Measurements from ENCODE around the gene CCDC85A.

The CCDC85A gene

GRCh38 chr2:56224316-56224715 is 40.5 kb downstream of the CCDC85A start:
- WGBS, 2 donors (ENCODE audit: extremely low coverage in 2 of 2, insufficient read length in 2 of 2, insufficient replicate concordance in 1 of 2): no CpG with 5 or more reads among the region's 1 CpG
- no peak for DNase-seq (ENCODE audit: low spot score)
- H2AK5ac ChIP-seq (ENCODE audit: low read depth, low read length): no peak overlapping the region

DNA sequence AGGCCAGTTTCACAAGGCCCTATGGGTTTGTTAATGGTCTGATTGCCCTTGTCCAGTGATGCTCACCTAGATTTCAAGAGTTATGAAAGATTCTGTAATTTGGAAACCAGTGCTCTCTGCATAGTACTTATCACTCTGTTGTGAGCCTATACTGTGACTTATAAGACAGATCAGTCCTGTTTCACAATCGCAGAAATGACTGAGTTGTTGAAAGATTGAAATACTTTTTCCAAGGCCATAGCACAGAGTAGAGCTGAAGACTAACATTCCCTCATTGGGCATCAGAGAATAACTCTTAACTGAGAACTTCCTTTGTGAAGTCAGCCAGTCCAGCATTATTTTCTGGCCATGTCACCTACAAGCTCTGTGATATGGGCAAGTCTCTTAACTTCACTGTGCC is 44.0 kb downstream of the CCDC85A start:
- H4K8ac ChIP-seq (ENCODE audit: low read depth, low read length): no peak overlapping the region

More at GRCh38 chr2:56224316-56224715, 40.5 kb downstream of the CCDC85A start:
- Histone ChIP-seq H3K14ac (ENCODE audit: low read length) (no peak overlapping the region), H3K36me3 (replicated peaks in 1 of 2; ENCODE audit: control insufficient read depth in 2 of 2, insufficient read depth in 2 of 2, low read length in 2 of 2) (no peaks in the 10 kb centered on the region), H3K79me1 (ENCODE audit: low read depth, low read length) (no peaks in the 10 kb centered on the region), H3K27me3 (ENCODE audit: control insufficient read depth in 3 of 3, insufficient read depth in 3 of 3, low read depth in 1 of 3, low read length in 3 of 3) (peaks cover 0 to 2% (median 0%) of the 10 kb centered on the region in 3 experiments), H3K4me2 (ENCODE audit: insufficient read depth, low read length, poor library complexity, severe bottlenecking) (no peak overlapping the region), H3K27ac (replicated peaks; ENCODE audit: low read length) (no peak overlapping the region), H2BK120ac (ENCODE audit: low read depth, low read length) (no peak overlapping the region), H3K9me3 (replicated peaks in 1 of 2; ENCODE audit: control insufficient read depth in 2 of 2, insufficient read depth in 1 of 2, low read depth in 1 of 2, low read length in 2 of 2) (no peaks in the 10 kb centered on the region), H3K4me3 (ENCODE audit: low read length in 2 of 2) (no peak overlapping the region), H4K8ac (ENCODE audit: low read depth, low read length) (no peak overlapping the region), H3K18ac (ENCODE audit: low read length) (no peak overlapping the region), H3K9ac (ENCODE audit: low read depth, low read length, poor library complexity) (no peak overlapping the region), H2AFZ (ENCODE audit: low read length) (no peak overlapping the region), H3K4ac (ENCODE audit: low read length) (no peak overlapping the region), H3K4me1 (ENCODE audit: control insufficient read depth in 2 of 2, insufficient read depth in 1 of 2, low read depth in 1 of 2, low read length in 2 of 2) (no peaks in the 10 kb centered on the region), H2BK12ac (ENCODE audit: low read length) (no peak overlapping the region), H2BK5ac (ENCODE audit: low read length) (no peak overlapping the region), H3K23ac (ENCODE audit: low read depth, low read length, poor library complexity) (no peak overlapping the region), H2BK15ac (ENCODE audit: low read length) (no peak overlapping the region), H4K91ac (ENCODE audit: low read depth, low read length, poor library complexity) (no peak overlapping the region)

DNA sequence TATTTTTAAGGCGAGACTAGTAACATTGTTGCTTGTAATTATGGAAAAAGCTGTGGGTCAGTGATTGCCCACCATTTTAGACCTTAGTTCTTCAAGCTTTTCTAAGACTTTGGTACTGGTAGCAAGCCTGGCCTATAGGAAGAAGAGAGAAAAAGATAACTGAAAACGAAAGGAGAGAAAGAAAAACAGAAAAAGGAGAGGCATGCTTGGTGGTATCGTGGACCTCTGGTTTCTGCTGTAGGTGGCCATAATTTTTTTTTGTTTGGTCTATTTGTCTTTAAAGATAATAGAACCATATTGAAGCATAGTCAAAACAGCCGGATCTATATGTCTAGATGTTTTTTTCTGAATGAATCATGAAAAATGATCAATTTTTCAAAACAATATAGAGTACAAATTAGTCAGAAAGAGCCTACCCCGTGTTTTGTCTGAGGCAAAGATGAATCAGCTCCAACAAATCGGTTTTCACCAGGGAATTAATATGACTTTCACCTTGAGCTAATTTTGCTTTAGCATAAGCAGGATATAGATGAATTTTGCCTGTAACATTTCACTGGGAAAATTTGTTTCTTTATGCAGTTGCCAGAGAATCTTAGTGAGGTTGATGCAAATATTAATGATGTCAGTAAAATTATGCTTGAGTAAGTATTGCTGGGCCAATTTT is 45.7 kb downstream of the CCDC85A start:
- Histone ChIP-seq H3K9ac (ENCODE audit: low read depth, low read length, poor library complexity) (no peak overlapping the region), H3K14ac (ENCODE audit: low read length) (no peak overlapping the region), H3K23ac (ENCODE audit: low read depth, low read length, poor library complexity) (no peak overlapping the region), H2BK15ac (ENCODE audit: low read length) (no peak overlapping the region), H2BK120ac (ENCODE audit: low read depth, low read length) (no peak overlapping the region), H3K4me1 (ENCODE audit: control insufficient read depth in 2 of 2, insufficient read depth in 1 of 2, low read depth in 1 of 2, low read length in 2 of 2) (no peaks in the 10 kb centered on the region), H3K4me3 (ENCODE audit: low read length in 2 of 2) (no peak overlapping the region), H3K4me2 (ENCODE audit: insufficient read depth, low read length, poor library complexity, severe bottlenecking) (no peak overlapping the region), H3K9me3 (replicated peaks in 1 of 2; ENCODE audit: control insufficient read depth in 2 of 2, insufficient read depth in 1 of 2, low read depth in 1 of 2, low read length in 2 of 2) (no peaks in the 10 kb centered on the region), H2BK5ac (ENCODE audit: low read length) (no peak overlapping the region), H3K27ac (replicated peaks; ENCODE audit: low read length) (no peak overlapping the region), H3K18ac (ENCODE audit: low read length) (no peak overlapping the region), H4K8ac (ENCODE audit: low read depth, low read length) (no peak overlapping the region), H2AFZ (ENCODE audit: low read length) (no peak overlapping the region), H2BK12ac (ENCODE audit: low read length) (no peak overlapping the region), H3K79me1 (ENCODE audit: low read depth, low read length) (no peaks in the 10 kb centered on the region), H3K4ac (ENCODE audit: low read length) (no peak overlapping the region), H3K36me3 (replicated peaks in 1 of 2; ENCODE audit: control insufficient read depth in 2 of 2, insufficient read depth in 2 of 2, low read length in 2 of 2) (no peaks in the 10 kb centered on the region), H2AK5ac (ENCODE audit: low read depth, low read length) (no peak overlapping the region), H3K27me3 (ENCODE audit: control insufficient read depth in 3 of 3, insufficient read depth in 3 of 3, low read depth in 1 of 3, low read length in 3 of 3) (no peaks in the 10 kb centered on the region), H4K91ac (ENCODE audit: low read depth, low read length, poor library complexity) (no peak overlapping the region)
- no peak for DNase-seq (ENCODE audit: low spot score)
- no CpG with 5 or more reads among the region's 6 CpGs for WGBS, 2 donors (ENCODE audit: extremely low coverage in 2 of 2, insufficient read length in 2 of 2, insufficient replicate concordance in 1 of 2)

More for the DNA sequence above, 44.0 kb downstream of the CCDC85A start:
- Histone ChIP-seq H3K4ac (ENCODE audit: low read length) (no peak overlapping the region), H2BK5ac (ENCODE audit: low read length) (no peak overlapping the region), H3K23ac (ENCODE audit: low read depth, low read length, poor library complexity) (no peak overlapping the region), H3K27ac (replicated peaks; ENCODE audit: low read length) (no peak overlapping the region), H2AFZ (ENCODE audit: low read length) (no peak overlapping the region), H4K91ac (ENCODE audit: low read depth, low read length, poor library complexity) (no peak overlapping the region), H3K4me3 (ENCODE audit: low read length in 2 of 2) (no peak overlapping the region), H3K36me3 (replicated peaks in 1 of 2; ENCODE audit: control insufficient read depth in 2 of 2, insufficient read depth in 2 of 2, low read length in 2 of 2) (no peaks in the 10 kb centered on the region), H3K4me1 (ENCODE audit: control insufficient read depth in 2 of 2, insufficient read depth in 1 of 2, low read depth in 1 of 2, low read length in 2 of 2) (no peaks in the 10 kb centered on the region), H2BK120ac (ENCODE audit: low read depth, low read length) (no peak overlapping the region), H2AK5ac (ENCODE audit: low read depth, low read length) (no peak overlapping the region), H3K18ac (ENCODE audit: low read length) (no peak overlapping the region), H3K14ac (ENCODE audit: low read length) (no peak overlapping the region), H3K79me1 (ENCODE audit: low read depth, low read length) (no peaks in the 10 kb centered on the region), H2BK12ac (ENCODE audit: low read length) (no peak overlapping the region), H3K4me2 (ENCODE audit: insufficient read depth, low read length, poor library complexity, severe bottlenecking) (no peak overlapping the region), H2BK15ac (ENCODE audit: low read length) (no peak overlapping the region), H3K9me3 (replicated peaks in 1 of 2; ENCODE audit: control insufficient read depth in 2 of 2, insufficient read depth in 1 of 2, low read depth in 1 of 2, low read length in 2 of 2) (no peaks in the 10 kb centered on the region), H3K27me3 (ENCODE audit: control insufficient read depth in 3 of 3, insufficient read depth in 3 of 3, low read depth in 1 of 3, low read length in 3 of 3) (no peaks in the 10 kb centered on the region), H3K9ac (ENCODE audit: low read depth, low read length, poor library complexity) (no peak overlapping the region)
- no CpG with 5 or more reads among the region's 1 CpG for whole genome bisulfite sequencing, 2 donors (ENCODE audit: extremely low coverage in 2 of 2, insufficient read length in 2 of 2, insufficient replicate concordance in 1 of 2)
- no peak for DNase-seq (ENCODE audit: low spot score)

DNA sequence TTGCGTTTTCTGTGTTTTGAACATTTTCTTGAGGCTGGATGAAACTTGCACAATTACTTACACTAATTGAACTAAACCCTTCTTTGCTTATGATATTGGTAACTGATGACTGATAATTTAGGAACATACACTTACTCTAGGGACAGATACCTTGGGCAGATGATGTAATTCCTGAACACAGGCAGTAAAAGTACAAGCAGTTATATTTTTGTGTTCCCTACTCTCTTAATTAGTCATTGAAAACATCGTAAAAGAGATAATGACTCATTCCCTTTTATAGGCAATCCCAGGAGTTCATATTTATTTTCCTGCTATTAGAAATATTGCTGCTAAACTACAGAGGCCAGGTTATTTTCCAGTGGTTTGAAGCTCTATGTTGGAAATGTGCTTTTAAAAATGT is 46.4 kb downstream of the CCDC85A start:
- Histone ChIP-seq H2BK120ac (ENCODE audit: low read depth, low read length) (no peak overlapping the region), H2BK12ac (ENCODE audit: low read length) (no peak overlapping the region), H3K14ac (ENCODE audit: low read length) (no peak overlapping the region), H3K23ac (ENCODE audit: low read depth, low read length, poor library complexity) (no peak overlapping the region), H2BK5ac (ENCODE audit: low read length) (no peak overlapping the region), H2BK15ac (ENCODE audit: low read length) (no peak overlapping the region), H4K8ac (ENCODE audit: low read depth, low read length) (no peak overlapping the region), H3K27me3 (ENCODE audit: control insufficient read depth in 3 of 3, insufficient read depth in 3 of 3, low read depth in 1 of 3, low read length in 3 of 3) (no peaks in the 10 kb centered on the region), H3K4ac (ENCODE audit: low read length) (no peak overlapping the region), H3K4me1 (ENCODE audit: control insufficient read depth in 2 of 2, insufficient read depth in 1 of 2, low read depth in 1 of 2, low read length in 2 of 2) (no peaks in the 10 kb centered on the region), H3K4me3 (ENCODE audit: low read length in 2 of 2) (no peak overlapping the region), H3K9me3 (replicated peaks in 1 of 2; ENCODE audit: control insufficient read depth in 2 of 2, insufficient read depth in 1 of 2, low read depth in 1 of 2, low read length in 2 of 2) (no peaks in the 10 kb centered on the region), H2AFZ (ENCODE audit: low read length) (no peak overlapping the region), H3K9ac (ENCODE audit: low read depth, low read length, poor library complexity) (no peak overlapping the region), H2AK5ac (ENCODE audit: low read depth, low read length) (no peak overlapping the region), H3K36me3 (replicated peaks in 1 of 2; ENCODE audit: control insufficient read depth in 2 of 2, insufficient read depth in 2 of 2, low read length in 2 of 2) (no peaks in the 10 kb centered on the region), H3K79me1 (ENCODE audit: low read depth, low read length) (no peaks in the 10 kb centered on the region), H3K27ac (replicated peaks; ENCODE audit: low read length) (no peak overlapping the region), H3K18ac (ENCODE audit: low read length) (no peak overlapping the region), H4K91ac (ENCODE audit: low read depth, low read length, poor library complexity) (no peak overlapping the region), H3K4me2 (ENCODE audit: insufficient read depth, low read length, poor library complexity, severe bottlenecking) (no peak overlapping the region)
- no peak for DNase-seq (ENCODE audit: low spot score)
- no CpG with 5 or more reads among the region's 2 CpGs for WGBS, 2 donors (ENCODE audit: extremely low coverage in 2 of 2, insufficient read length in 2 of 2, insufficient replicate concordance in 1 of 2)
